Measurements from ENCODE around the gene ACOX3.

Gene ACOX3

GRCh38 chr4:8340781-8341241 is 99.7 kb downstream of the ACOX3 start:
- DNase-seq (ENCODE audit: insufficient read length, low spot score) (no peak), FAIRE-seq (no peak)
- TF ChIP-seq, protein P1, sequence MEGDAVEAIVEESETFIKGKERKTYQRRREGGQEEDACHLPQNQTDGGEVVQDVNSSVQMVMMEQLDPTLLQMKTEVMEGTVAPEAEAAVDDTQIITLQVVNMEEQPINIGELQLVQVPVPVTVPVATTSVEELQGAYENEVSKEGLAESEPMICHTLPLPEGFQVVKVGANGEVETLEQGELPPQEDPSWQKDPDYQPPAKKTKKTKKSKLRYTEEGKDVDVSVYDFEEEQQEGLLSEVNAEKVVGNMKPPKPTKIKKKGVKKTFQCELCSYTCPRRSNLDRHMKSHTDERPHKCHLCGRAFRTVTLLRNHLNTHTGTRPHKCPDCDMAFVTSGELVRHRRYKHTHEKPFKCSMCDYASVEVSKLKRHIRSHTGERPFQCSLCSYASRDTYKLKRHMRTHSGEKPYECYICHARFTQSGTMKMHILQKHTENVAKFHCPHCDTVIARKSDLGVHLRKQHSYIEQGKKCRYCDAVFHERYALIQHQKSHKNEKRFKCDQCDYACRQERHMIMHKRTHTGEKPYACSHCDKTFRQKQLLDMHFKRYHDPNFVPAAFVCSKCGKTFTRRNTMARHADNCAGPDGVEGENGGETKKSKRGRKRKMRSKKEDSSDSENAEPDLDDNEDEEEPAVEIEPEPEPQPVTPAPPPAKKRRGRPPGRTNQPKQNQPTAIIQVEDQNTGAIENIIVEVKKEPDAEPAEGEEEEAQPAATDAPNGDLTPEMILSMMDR (IDR thresholded peaks at IDR 0.05; ENCODE audit: insufficient read depth, missing control alignments): no peak

DNA sequence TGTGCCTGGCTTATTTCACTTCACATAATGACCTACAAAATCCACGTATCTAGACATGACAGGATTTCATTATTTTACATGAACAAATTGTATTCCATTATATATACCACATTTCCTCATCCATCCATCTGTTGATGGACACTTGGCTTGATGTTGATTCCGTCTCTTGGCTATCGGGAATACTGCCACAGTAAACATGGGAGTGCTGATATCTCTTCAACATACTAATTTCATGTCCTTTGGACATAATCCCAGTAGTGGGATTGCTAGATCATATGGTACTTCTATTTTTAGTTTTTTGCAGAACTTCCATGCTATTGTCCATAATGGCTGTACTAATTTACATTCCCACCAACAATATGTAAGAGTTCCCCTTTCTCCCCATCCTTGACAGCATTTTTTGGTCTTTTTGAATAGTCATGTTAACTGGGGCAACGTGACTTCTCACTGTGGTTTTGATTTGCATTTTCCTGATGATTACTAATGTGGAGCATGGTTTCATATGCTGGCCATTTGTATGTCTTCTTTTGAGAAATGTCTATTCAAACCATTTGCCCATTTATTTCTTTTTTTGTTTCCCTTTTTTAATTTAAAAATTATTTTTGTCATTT is 102.1 kb downstream of the ACOX3 start:
- TF ChIP-seq, protein P1 (IDR thresholded peaks at IDR 0.05; ENCODE audit: insufficient read depth, missing control alignments): no peak
- DNase-seq (ENCODE audit: insufficient read length, low spot score) (no peak), FAIRE-seq (no peak)

DNA sequence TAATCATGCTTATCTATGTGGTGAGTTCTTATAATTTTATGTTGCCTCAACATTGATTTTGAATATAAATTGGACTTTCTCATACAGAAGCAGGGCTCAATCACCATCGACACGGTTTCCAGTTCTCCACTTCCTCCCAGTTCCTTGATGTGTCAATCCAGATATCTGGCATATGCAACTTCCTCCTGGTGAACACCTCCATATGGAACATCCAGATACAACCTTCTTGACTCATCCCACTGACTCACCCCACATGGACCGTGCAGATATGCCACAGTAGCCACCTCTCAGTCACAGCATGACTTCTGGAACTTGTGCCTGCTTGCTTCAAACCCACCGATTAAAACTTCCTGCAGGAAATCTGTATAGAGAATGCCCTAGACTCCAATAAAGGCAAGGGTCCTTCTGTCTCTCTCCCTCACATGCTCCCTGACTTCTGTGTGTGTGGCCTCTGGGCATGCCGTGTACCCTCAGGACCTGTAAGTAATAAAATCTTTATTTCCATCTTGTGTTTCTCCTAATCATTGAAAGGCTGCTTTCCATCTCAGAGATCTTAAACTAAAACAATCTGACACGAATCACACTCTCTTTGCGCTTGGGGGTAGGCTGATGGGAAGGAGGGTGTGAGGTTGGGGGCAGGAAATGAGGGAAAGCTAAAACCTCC is 104.0 kb downstream of the ACOX3 start:
- DNase-seq (ENCODE audit: insufficient read length, low spot score) (no peak), FAIRE-seq (no peak)
- TF ChIP-seq, protein P1 (IDR thresholded peaks at IDR 0.05; ENCODE audit: insufficient read depth, missing control alignments): no peak

GRCh38 chr4:8335848-8336247 is 104.7 kb downstream of the ACOX3 start:
- FAIRE-seq: no peak
- TF ChIP-seq, protein P1 (IDR thresholded peaks at IDR 0.05; ENCODE audit: insufficient read depth, missing control alignments): no peak
- DNase-seq (ENCODE audit: insufficient read length, low spot score): no peak

DNA sequence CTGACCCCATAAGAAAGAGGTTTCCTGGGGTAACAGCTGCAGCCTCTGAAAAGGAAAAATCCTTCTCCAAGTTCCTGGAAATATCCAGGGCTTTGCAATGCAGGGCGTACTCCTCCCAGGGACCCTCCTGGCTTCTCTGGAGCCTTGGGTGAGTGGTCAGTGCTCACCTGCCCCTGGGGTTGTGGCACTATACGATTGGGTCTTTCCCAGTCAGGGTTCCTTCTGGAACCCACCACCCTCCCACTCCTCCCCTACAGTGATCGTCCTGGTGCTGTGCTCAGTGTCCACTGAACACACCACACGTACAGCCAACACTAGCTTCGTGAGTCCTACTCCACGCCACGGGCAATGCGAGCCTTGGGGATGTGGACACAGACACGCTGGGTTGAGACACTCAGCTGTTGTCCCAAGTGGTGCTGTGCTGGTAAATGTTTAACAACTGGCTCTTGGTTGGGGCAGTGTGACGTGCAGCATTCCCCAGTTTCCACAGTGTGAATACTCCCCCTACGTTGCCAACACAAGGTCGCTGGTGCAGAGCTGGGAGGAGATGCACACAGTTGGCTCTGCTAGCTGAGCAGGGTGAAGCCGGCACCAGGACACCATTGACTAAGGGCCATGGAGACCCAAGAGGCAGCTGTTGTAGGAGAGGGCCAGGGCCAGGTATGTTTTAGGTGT is 105.6 kb downstream of the ACOX3 start:
- TF ChIP-seq, protein P1 (IDR thresholded peaks at IDR 0.05; ENCODE audit: insufficient read depth, missing control alignments): no peak
- FAIRE-seq: no peak
- DNase-seq (ENCODE audit: insufficient read length, low spot score): no peak

- TF ChIP-seq, protein P1 (IDR thresholded peaks at IDR 0.05; ENCODE audit: insufficient read depth, missing control alignments): no peak
- DNase-seq (ENCODE audit: insufficient read length, low spot score): no peak
Measured at GRCh38 chr4:8333726-8334460, 106.6 kb downstream of the ACOX3 start.

More at GRCh38 chr4:8333726-8334460, 106.6 kb downstream of the ACOX3 start:
- no peak for FAIRE-seq

Measured in D721Med (cell line).